CD14-positive monocyte (primary cell): Measurements from ENCODE around the gene PHOX2B. TPM values are rescaled to one million over a fixed set of nuclear protein-coding genes. Genes with fewer than 3 reads are reported as not detected.

ENCODE experiments used
- DNase-seq, 3 donors: peaks; one replicate each; pipeline ENCODE4 v3.0.0-alpha.2; 2011 to 2022
- H2AFZ ChIP-seq: 2 replicates; pipeline ENCODE4 v1.6.0; 2012; ENCODE audit warnings: mild to moderate bottlenecking, low read depth, low read length, inconsistent platforms; ENCODE audit not compliant: insufficient read depth, poor library complexity, severe bottlenecking
- H3K27ac ChIP-seq, 2 donors: 1 replicate in 1 of 2; 2 replicates in 1 of 2; pipeline ENCODE4 v1.5.1; 2012 to 2013; ENCODE audit warnings: low read length in 2 of 2, control low read depth in 1 of 2, inconsistent platforms in 1 of 2, low read depth in 1 of 2, mild to moderate bottlenecking in 1 of 2
- H3K27me3 ChIP-seq, 2 donors: one replicate each; pipeline versions ENCODE4 v1.6.0 to v1.6.1; 2011 to 2013; ENCODE audit warnings: low read length in 2 of 2; ENCODE audit not compliant: control insufficient read depth in 2 of 2, insufficient read depth in 2 of 2
- H3K36me3 ChIP-seq, 2 donors: replicated peaks in 1 of 2; 1 replicate in 1 of 2; 2 replicates in 1 of 2; pipeline versions ENCODE4 v1.5.1 to v1.6.1; 2012 to 2013; ENCODE audit warnings: low read length in 2 of 2, control low read depth in 1 of 2, inconsistent platforms in 1 of 2, mild to moderate bottlenecking in 1 of 2; ENCODE audit not compliant: insufficient read depth in 2 of 2, control insufficient read depth in 1 of 2
- H3K4me1 ChIP-seq, 2 donors: 1 replicate in 1 of 2; 2 replicates in 1 of 2; pipeline versions ENCODE4 v1.5.1 to v1.6.1; 2012 to 2013; ENCODE audit warnings: low read length in 2 of 2, control low read depth in 1 of 2, inconsistent platforms in 1 of 2, mild to moderate bottlenecking in 1 of 2, moderate library complexity in 1 of 2; ENCODE audit not compliant: insufficient read depth in 2 of 2, control insufficient read depth in 1 of 2
- H3K4me2 ChIP-seq: replicated peaks from 2 replicates; pipeline ENCODE3; 2012; ENCODE audit warnings: low read length, moderate library complexity, mild to moderate bottlenecking; ENCODE audit not compliant: poor library complexity, severe bottlenecking; ENCODE audit errors: extremely low read depth
- H3K4me3 ChIP-seq, 3 experiments: fragments of 200-600 bp in 1 of 3; sonication (generic) in 1 of 3; replicated peaks in 1 of 3; 1 replicate in 2 of 3; 2 replicates in 1 of 3; pipeline ENCODE4 v1.5.1; 2011 to 2013; ENCODE audit warnings: low read length in 3 of 3, mild to moderate bottlenecking in 3 of 3, control low read depth in 2 of 3, low read depth in 2 of 3, inconsistent platforms in 1 of 3, moderate library complexity in 1 of 3
- H3K79me2 ChIP-seq: 2 replicates; pipeline ENCODE4 v1.6.0; 2012; ENCODE audit warnings: mild to moderate bottlenecking, control low read depth, inconsistent platforms, low read length, moderate library complexity; ENCODE audit not compliant: insufficient read depth
- H3K9ac ChIP-seq: 2 replicates; pipeline ENCODE4 v1.6.0; 2017; ENCODE audit warnings: low read length, mild to moderate bottlenecking; ENCODE audit not compliant: insufficient read depth, poor library complexity, severe bottlenecking
- H3K9me3 ChIP-seq, 2 donors: replicated peaks in 1 of 2; 1 replicate in 1 of 2; 2 replicates in 1 of 2; pipeline versions ENCODE4 v1.5.1 to v1.6.1; 2012 to 2013; ENCODE audit warnings: low read length in 2 of 2, control low read depth in 1 of 2; ENCODE audit not compliant: control insufficient read depth in 1 of 2, insufficient read depth in 1 of 2
- H4K20me1 ChIP-seq: 2 replicates; pipeline ENCODE4 v1.6.0; 2012; ENCODE audit warnings: mild to moderate bottlenecking, low read length, control low read depth, moderate library complexity; ENCODE audit not compliant: insufficient read depth
- H3K27ac Mint-ChIP-seq, 7 donors: one replicate each; pipeline ENCODE4 v1.8.0; 2020; ENCODE audit warnings: mild to moderate bottlenecking in 7 of 7, mixed read lengths in 7 of 7, moderate library complexity in 6 of 7, inconsistent platforms in 2 of 7
- H3K27me3 Mint-ChIP-seq, 3 donors: one replicate each; pipeline ENCODE4 v1.8.0; 2021 to 2022; ENCODE audit warnings: low read depth in 3 of 3, mild to moderate bottlenecking in 3 of 3, mixed read lengths in 3 of 3, moderate library complexity in 3 of 3, inconsistent platforms in 1 of 3
- H3K36me3 Mint-ChIP-seq, 2 donors: one replicate each; pipeline ENCODE4 v1.8.0; 2020; ENCODE audit warnings: mixed read lengths in 2 of 2, inconsistent platforms in 1 of 2, mild to moderate bottlenecking in 1 of 2
- H3K4me1 Mint-ChIP-seq: one replicate; pipeline ENCODE4 v1.8.0; 2020; ENCODE audit warnings: mild to moderate bottlenecking, mixed read lengths
- H3K4me3 Mint-ChIP-seq, 2 donors: one replicate each; pipeline ENCODE4 v1.8.0; 2020; ENCODE audit warnings: mild to moderate bottlenecking in 2 of 2, mixed read lengths in 2 of 2, moderate library complexity in 1 of 2
- H3K9me3 Mint-ChIP-seq, 7 donors: one replicate each; pipeline ENCODE4 v1.8.0; 2020 to 2022; ENCODE audit warnings: mixed read lengths in 7 of 7, mild to moderate bottlenecking in 6 of 7, moderate library complexity in 6 of 7, inconsistent platforms in 2 of 7
- CTCF ChIP-seq: fragments of 200-600 bp; IDR thresholded peaks from one replicate; pipeline ENCODE4 v1.8.0; 2022; ENCODE audit warnings: antibody characterized with exemption, mild to moderate bottlenecking
- WGBS: methylation state at CpG from one replicate; pipeline ENCODE4 v1.1.5; 2013; ENCODE audit warnings: missing lambda C conversion rate; ENCODE audit not compliant: insufficient coverage; 5-methylcytosine and 5-hydroxymethylcytosine counted together
- intact Hi-C, 2 donors: fragments of 100-400 bp; cut with micrococcal nuclease; formaldehyde crosslinking; loops; one replicate each; pipeline versions ENCODE4 v1.15.0 to v1.15.1; 2023
- polyA plus RNA-seq, 3 donors: library from polyadenylated mRNA; depleted of rRNA in 1 of 3; unstranded in 2 of 3; stranded (reverse) in 1 of 3; fragments of 300-500 nt in 2 of 3; fragments of >200 nt in 1 of 3; fragmentation: Illumina TruSeq in 2 of 3; gene quantifications; 1 replicate in 2 of 3; 2 replicates in 1 of 3; pipeline ENCODE4 v1.2.3, GENCODE V29; 2012 to 2021
- small RNA-seq: library from RNA; depleted of rRNA; stranded (forward); fragments of <200 nt; gene quantifications from one replicate; pipeline ENCODE3, GENCODE V24; 2012; ENCODE audit warnings: low read depth; ENCODE audit not compliant: insufficient read length

Gene PHOX2B
- polyA plus RNA-seq, 3 donors: not detected

DNA sequence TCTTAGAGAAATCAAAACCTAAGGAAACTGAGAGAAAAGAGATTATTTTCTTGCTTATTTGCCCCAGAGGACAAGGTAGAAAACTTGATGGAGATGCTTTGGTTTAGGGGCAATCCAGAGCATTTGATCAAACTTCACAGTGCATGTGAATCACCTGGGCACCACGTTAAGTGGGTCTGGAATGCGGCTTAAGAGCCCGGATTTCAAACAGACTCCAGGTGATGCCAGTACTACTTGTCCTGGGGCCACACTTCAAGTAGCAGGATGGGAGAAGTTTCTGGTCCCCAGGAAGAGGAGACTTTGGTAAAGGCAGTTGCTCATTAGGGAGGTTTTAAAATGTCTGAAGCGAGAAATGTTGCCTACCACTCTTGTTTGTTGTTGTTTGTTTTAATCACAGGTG is 51.8 kb downstream of the PHOX2B start:
- Histone ChIP-seq H4K20me1 (no peaks in the 10 kb centered on the region), H3K4me2 (no peak overlapping the region), H3K4me1 (no peaks in the 10 kb centered on the region), H2AFZ (no peak overlapping the region), H3K36me3 (no peaks in the 10 kb centered on the region), H3K79me2 (no peaks in the 10 kb centered on the region), H3K4me3 (no peak overlapping the region), H3K9me3 (no peaks in the 10 kb centered on the region), H3K27me3 (peaks cover 0 to 21% of the 10 kb centered on the region in 2 donors), H3K9ac (no peak overlapping the region), H3K27ac (no peak overlapping the region)
- DNase-seq: no peak
- Mint-ChIP-seq H3K9me3 (no peaks in the 10 kb centered on the region), H3K27me3 (peaks cover 10 to 16% (median 12%) of the 10 kb centered on the region in 3 donors), H3K4me3 (no peak overlapping the region), H3K36me3 (no peaks in the 10 kb centered on the region), H3K4me1 (peaks cover 2% of the 10 kb centered on the region), H3K27ac (no peak overlapping the region)
- TF ChIP-seq CTCF: no peak
- intact Hi-C loops: loop anchor here (10.0 kb wide), 1 partner anchor 188 kb away; no protein-coding TSS in a partner anchor
- 97% methylated on average over 3 of the region's 4 CpGs for WGBS

DNA sequence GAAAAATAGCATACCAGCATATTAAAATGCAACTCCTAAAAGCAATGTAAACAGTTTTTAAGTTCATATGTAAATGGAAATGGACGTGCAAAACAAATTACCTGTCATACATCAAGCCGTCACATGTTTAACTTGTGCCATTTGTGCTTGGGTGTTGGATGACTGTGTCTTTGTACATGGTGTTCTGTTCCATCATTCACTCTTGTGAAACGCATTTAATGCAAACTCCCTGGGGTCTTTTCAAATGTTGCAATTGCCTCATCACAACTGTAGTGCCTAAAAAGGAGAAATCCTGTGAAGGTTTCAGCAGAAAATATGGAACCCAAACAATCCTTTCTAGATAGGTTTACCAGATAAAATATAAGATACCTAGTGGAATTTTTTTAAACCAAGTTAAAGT is 52.4 kb downstream of the PHOX2B start:
- no peak for TF ChIP-seq CTCF
- H2AFZ ChIP-seq: no peak overlapping the region
- no peaks in the 10 kb centered on the region for H3K9me3 ChIP-seq
- no peaks in the 10 kb centered on the region for H3K9me3 Mint-ChIP-seq
- H3K27ac ChIP-seq: no peak overlapping the region
- no peak overlapping the region for H3K9ac ChIP-seq
- H3K27ac Mint-ChIP-seq: no peak overlapping the region
- H3K36me3 ChIP-seq: no peaks in the 10 kb centered on the region
- no peaks in the 10 kb centered on the region for H3K4me1 ChIP-seq
- H3K4me3 Mint-ChIP-seq: no peak overlapping the region
- no CpG with 5 or more reads among the region's 3 CpGs for WGBS
- no peak for DNase-seq
- intact Hi-C loops: loop anchor here (10.0 kb wide), 1 partner anchor 189 kb away; no protein-coding TSS in a partner anchor
- H4K20me1 ChIP-seq: no peaks in the 10 kb centered on the region
- no peak overlapping the region for H3K4me3 ChIP-seq
- peaks cover 0 to 18% of the 10 kb centered on the region in 2 donors for H3K27me3 ChIP-seq
- H3K27me3 Mint-ChIP-seq: peaks cover 10 to 14% (median 12%) of the 10 kb centered on the region in 3 donors
- H3K4me2 ChIP-seq: no peak overlapping the region
- H3K4me1 Mint-ChIP-seq: peaks cover 2% of the 10 kb centered on the region
- no peaks in the 10 kb centered on the region for H3K36me3 Mint-ChIP-seq
- H3K79me2 ChIP-seq: no peaks in the 10 kb centered on the region

Small RNAs within 50 kb of the gene (small RNA-seq; reads per million reads assigned to genes)
- not detected for gene RNU1-49P

Other genes starting within 250 kb of the PHOX2B start
- under 1 TPM; 0.25 to 0.64 (median 0.32) TPM for gene LIMCH1, start 210.6 kb downstream of the PHOX2B start, polyA plus RNA-seq
- gene TMEM33, start 186.7 kb upstream of the PHOX2B start, polyA plus RNA-seq: 10 to 100 TPM; 21.7 to 61.6 (median 60.7) TPM
- gene DCAF4L1, start 233.0 kb upstream of the PHOX2B start, polyA plus RNA-seq: under 1 TPM in 1 of 3 donors, not detected in 2; 0.32 TPM
- 10 to 100 TPM; 11.6 to 47.2 (median 41.0) TPM for gene SLC30A9, start 241.8 kb upstream of the PHOX2B start, polyA plus RNA-seq